ENCODE results near the gene MTMR3.

DNA sequence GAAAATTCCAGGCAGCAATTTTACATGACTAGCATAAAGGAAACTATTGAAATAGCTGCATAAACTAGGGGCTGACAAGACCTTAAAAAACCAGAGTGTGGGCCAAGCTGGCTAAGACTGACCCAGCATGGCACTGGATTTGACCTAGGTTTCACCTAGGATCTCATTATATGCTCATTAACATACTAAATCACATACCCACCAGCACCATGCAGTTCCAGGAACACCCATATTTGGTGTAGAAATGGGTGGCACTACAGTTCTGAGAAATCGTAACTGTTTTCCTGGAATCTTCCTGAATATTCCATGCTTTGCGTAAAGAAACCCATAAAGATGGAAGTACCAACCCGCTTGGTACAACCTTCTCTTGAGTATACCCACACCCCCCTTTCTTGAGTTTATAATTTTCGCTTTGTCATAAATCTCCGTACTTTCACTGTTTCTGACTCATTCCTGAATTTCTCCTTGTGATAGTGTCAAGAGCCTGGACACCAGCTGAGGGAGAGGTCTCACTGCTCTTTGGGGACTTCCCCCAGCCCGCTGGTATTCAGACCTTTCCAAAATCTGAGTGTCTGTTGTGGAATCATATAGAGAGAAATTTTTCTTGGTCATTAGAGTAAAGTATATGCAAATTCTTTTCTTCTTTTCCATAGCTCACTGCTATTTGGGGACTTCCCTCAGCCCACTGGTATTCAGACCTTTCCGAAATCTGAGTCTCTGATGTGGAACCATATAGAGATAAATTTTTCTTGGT is 55.1 kb downstream of the MTMR3 start:
- TF ChIP-seq, protein P1, sequence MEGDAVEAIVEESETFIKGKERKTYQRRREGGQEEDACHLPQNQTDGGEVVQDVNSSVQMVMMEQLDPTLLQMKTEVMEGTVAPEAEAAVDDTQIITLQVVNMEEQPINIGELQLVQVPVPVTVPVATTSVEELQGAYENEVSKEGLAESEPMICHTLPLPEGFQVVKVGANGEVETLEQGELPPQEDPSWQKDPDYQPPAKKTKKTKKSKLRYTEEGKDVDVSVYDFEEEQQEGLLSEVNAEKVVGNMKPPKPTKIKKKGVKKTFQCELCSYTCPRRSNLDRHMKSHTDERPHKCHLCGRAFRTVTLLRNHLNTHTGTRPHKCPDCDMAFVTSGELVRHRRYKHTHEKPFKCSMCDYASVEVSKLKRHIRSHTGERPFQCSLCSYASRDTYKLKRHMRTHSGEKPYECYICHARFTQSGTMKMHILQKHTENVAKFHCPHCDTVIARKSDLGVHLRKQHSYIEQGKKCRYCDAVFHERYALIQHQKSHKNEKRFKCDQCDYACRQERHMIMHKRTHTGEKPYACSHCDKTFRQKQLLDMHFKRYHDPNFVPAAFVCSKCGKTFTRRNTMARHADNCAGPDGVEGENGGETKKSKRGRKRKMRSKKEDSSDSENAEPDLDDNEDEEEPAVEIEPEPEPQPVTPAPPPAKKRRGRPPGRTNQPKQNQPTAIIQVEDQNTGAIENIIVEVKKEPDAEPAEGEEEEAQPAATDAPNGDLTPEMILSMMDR (IDR thresholded peaks at IDR 0.05; ENCODE audit: control extremely low read depth in 1 of 3, insufficient read depth in 1 of 3, low read depth in 1 of 3, low read length in 3 of 3) = no peak
- TF ChIP-seq POLR2A (IDR thresholded peaks at IDR 0.05; ENCODE audit: control extremely low read depth in 1 of 2, low read depth in 2 of 2, low read length in 2 of 2) = no peak
- no peak for TF ChIP-seq GABPA (IDR thresholded peaks at IDR 0.05; ENCODE audit: borderline replicate concordance, insufficient read depth, low read length)
- TF ChIP-seq EZH2 (IDR thresholded peaks at IDR 0.05; ENCODE audit: low read depth, low read length, severe bottlenecking) = no peak
- TF ChIP-seq ZNF274 (IDR thresholded peaks at IDR 0.05; ENCODE audit: borderline replicate concordance, extremely low read depth, low read length) = no peak
- TF ChIP-seq EP300 (IDR thresholded peaks at IDR 0.05; ENCODE audit: borderline replicate concordance in 1 of 2, low read depth in 2 of 2, low read length in 2 of 2) = no peak
- no peak for TF ChIP-seq NANOG (IDR thresholded peaks at IDR 0.05; ENCODE audit: insufficient read depth, low read depth, low read length, poor library complexity, severe bottlenecking)
- no peak for TF ChIP-seq POLR2AphosphoS5 (IDR thresholded peaks at IDR 0.05; ENCODE audit: low read depth, low read length)
- TF ChIP-seq CREB1 (IDR thresholded peaks at IDR 0.05) = no peak
- TF ChIP-seq, protein P2, sequence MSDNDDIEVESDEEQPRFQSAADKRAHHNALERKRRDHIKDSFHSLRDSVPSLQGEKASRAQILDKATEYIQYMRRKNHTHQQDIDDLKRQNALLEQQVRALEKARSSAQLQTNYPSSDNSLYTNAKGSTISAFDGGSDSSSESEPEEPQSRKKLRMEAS (IDR thresholded peaks at IDR 0.05) = no peak
- TF ChIP-seq CBX8 (IDR thresholded peaks at IDR 0.05; ENCODE audit: borderline replicate concordance, low read depth, low read length) = no peak
